Endometrial microvascular endothelial cells (primary cell): ENCODE measurements around the gene DOC2B. TPM values are rescaled to one million over a fixed set of nuclear protein-coding genes. Genes with fewer than 3 reads are reported as not detected.

Experiments used
- in situ Hi-C: cut with HindIII; loops from 2 replicates; pipeline ENCODE4 v1.10.0; 2017; ENCODE audit warnings: low sequenced_read_pairs, low pct_unique_long_range_greater_than_20kb; ENCODE audit errors: inconsistent ontology term
- total RNA-seq: library from RNA; depleted of rRNA; stranded (reverse); fragments of >200 nt; gene quantifications from one replicate; pipeline ENCODE4 v1.2.3, GENCODE V29; 2015; ENCODE audit errors: inconsistent ontology term

DOC2B gene
- total RNA-seq, 1 donor from 2014 or later, result 4.7 TPM

- in situ Hi-C loops, result no loop called here
Measured at GRCh38 chr17:194828-195602, 13.6 kb upstream of the DOC2B start.

DNA sequence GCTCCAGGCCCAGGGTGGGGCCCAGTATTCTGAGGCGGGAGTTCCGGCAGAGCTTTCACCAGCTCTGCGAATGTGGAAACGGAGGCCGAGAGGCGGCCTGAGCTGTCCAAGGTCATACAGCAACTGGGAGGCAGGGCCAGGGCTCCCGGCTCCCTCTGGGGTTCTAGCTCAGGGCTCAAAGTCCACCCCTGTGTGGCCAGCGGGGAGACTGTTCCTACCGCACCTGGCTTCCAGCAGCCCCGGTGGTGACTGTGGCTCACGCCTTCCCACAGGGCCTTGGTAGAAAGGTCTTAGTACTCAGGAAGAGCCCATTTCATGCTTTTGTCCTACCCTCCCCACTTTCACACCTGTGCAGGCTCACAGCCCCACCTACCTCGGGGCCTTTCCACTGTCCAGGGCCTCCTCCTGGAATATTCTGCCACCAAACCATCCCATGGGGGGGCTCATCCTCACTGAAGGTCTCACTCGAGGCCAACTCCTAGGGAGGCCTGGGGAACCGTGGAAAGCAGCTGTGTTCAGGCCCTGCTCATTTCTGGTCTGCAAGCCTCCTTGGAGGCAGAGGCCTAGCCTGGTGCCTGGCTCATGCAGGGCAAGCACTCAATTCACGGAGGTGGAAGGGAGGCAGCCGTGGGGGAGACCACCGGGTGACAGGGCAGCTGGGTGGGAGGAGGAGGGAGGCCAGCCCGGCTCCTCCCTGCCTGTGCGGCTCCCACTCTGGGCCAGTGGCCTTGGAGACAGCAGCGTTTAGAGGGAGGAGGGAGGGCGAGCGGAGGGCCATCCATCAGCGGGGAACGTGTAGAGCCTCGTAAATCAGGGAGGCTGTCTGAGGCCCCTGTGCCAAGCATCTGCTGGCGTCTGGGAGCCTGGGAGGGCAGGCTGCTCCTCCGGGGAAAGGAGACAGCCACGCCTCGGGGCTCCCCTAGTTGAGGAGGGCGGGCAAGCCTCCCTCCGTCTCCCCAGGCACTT lies 12.7 kb upstream of the DOC2B start:
- in situ Hi-C loops, result no loop called here

DNA sequence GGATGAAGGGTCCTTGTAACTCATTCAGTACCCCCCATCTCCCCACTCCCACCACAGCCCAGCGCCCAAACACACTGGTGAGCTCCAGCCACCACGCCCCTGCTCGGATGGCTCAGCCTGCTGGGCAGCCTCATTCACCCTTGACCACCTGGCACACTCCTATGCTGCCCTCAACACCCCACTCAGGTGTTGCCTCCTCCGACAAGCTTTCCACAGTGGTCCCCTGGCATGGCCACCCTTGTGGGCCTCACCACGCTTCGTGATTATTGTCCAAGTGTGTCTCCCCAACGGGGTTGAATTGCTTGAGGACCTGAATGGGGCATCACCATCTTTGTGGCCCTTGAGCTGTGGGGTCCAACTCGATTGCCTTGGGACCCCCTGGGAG lies 12.0 kb upstream of the DOC2B start:
- in situ Hi-C loops, result no loop called here

DNA sequence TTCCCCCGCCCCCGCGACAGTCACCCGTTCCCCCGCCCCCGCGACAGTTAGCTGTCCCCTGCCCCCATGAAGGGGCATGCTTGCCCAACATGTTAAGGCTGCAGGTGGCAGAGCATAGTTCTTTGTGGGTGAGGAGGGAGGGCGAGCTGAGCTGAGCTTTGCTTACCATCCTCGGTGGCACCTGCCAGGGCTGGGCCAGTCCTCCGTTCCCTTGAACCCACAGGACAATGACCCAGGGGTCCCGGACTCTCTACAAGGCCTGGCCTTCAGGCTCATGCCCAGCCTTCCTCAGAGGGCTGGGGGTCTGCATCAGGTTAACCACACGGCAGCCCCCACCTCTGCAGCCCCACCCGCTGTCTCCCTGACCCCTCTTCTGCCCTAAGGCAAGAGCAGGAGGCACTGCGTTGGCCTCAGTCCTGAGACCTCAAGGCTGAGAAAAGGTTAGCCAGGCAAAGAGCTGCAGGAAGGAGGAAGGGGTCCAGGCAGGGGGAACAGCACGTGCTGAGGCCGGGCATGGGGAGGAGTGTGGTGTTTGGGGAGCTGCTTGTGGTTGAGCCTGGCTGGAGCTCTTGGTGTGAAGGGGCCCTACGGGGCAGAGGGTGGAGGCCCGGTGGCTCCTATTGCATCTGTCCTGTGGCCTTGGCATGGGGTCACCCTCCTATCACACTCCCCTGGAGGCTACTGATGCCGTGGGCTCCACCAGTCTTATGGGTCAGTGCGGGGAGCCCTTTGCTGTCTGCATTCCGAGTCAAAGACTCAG lies 11.4 kb upstream of the DOC2B start:
- in situ Hi-C loops, result no loop called here

- in situ Hi-C loops, result no loop called here
Measured at GRCh38 chr17:189444-189843, 8.0 kb upstream of the DOC2B start.

GRCh38 chr17:187130-187529 lies 5.7 kb upstream of the DOC2B start:
- in situ Hi-C loops, result no loop called here

DNA sequence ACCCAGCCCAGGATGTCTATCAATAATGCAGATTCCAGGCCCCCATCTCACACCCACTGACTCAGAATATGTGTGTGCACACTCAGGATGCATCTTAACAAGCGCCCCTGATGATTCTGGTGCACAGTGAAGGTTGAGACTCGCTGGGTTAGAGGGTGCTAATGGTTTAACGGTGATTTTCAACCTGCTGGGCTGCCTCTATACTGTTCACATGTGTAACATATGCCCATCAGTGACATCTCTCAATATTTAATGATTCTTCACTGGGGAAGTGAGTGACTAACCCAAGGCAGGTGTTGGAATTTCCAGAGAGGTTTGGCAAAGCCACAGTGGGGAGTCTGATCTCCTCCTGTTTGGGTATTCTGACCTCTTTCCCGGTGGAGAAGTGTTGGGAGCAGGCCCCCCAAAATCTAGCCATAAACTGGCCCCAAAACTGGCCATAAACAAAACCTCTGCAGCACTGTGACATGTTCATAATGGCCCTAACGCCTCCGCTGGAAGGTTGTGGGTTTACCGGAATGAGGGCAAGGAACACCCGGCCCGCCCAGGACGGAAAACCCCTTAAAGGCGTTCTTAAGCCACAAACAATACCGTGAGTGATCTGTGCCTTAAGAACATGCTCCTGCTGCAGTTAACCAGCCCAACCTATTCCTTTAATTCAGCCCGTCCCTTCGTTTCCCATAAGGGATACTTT lies 4.1 kb upstream of the DOC2B start:
- in situ Hi-C loops, result no loop called here

DNA sequence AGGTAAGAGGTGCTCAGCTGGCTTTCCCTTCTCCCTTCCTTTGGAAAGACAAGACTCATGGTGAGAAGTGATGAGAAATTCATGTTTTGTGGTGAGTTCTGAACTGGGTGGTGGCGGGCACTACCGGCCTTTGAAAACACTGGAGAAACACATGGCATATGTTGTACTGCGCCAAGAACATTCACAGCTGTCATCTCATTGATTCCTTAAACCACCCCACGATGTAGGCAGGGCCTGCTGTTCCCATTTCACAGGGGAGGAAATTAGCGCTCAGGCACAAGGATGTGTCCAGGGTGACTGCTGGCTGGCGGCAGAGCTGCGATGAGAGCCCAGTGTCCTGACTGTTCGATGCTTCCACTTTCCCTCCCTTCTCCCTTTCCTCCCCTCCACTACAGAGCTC lies 1.6 kb upstream of the DOC2B start:
- in situ Hi-C loops, result no loop called here

GRCh38 chr17:182050-182751 lies 751 bp upstream of the DOC2B start:
- in situ Hi-C loops, result no loop called here

DNA sequence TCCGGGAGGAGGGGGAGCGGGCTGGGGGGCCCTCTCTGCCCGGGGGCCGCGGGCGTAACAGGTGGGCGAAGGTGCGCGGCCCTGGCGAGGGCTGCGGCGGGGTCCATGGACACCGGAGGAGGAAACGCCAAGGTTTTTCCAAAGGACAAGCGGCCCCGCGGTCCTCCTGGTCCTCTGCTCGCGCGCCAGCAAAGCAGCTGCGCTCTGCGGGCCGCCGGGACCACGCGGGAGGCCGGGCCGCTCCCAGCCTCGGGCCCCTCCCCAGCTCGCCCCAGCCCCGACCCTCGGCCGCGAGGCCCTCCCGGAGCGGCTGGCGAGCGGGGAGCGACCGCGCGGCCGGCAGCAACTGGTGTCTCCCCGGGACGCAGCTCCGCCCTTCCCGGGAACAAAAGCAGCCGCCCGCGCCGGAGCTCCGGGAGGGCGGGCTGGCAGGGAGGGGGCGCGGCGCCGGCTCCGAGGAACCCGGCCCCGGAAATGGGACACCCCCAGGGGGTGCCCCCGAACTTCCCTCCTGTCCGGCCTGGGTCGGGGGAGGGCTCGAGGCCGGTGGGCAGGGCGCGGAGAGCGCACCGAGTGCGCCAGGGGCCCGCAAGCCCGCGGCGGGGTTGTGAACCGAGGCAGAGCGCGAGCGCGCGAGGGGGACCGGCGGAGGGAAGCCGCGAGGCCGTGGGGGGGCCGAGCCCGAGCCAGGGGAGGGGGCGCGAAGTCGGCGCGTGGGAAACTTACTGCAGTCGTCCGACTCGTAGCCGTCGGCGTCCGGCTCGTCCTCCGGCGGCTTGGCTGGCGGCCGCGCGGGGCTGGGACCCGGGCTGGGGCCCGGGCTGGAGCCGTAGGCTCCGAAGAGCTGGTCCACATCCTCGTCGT lies 837 bp downstream of the DOC2B start:
- in situ Hi-C loops, result no loop called here

GRCh38 chr17:179781-180380 lies 1.6 kb downstream of the DOC2B start:
- in situ Hi-C loops, result no loop called here

DNA sequence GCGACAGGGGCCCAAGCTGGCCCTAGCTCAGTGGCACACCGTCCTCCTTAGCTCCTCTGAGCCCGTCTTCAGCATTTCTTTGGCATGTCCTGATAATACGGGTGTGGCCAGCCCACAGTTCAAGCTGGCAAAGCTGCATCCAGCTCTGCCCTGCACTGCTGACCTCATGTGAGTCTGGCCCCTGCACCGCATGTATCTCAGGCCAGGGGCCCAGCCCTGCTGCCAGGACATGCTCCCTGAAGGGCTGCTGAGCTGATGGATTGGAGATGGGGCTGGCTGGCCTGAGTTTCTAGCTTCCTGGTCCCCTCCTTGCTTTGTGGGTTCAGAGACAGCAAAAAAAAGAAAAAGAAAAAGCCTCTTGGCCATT lies 2.4 kb downstream of the DOC2B start:
- in situ Hi-C loops, result no loop called here

GRCh38 chr17:178292-179065 lies 3.0 kb downstream of the DOC2B start:
- in situ Hi-C loops, result no loop called here

GRCh38 chr17:177762-178161 lies 3.7 kb downstream of the DOC2B start:
- in situ Hi-C loops, result no loop called here

DNA sequence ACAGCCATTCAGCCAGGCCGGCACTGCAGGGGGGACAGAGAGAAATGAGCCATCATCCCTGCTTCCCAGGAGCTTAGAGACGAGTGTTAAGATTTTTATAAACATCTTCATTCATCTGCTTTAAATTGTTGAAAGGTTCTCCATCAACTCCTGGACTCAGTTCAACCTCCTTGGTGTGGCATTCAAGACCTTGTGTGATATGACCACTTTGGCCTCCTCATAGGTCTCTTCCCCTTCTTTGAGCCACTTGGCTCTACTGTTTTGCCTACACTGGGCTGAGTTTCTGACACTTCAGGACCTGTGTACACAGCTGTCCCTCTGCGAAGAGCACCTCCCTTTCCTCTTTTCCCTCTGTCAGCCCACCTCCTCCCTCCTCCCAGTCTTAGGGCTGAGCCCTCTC lies 4.3 kb downstream of the DOC2B start:
- in situ Hi-C loops, result no loop called here

- in situ Hi-C loops, result no loop called here
Measured at GRCh38 chr17:173166-173911, 8.1 kb downstream of the DOC2B start.
